HCT116 (cell line): ENCODE results near the gene RFLNA. TPM values are rescaled to one million over a fixed set of nuclear protein-coding genes. Genes with fewer than 3 reads are reported as not detected.

Source experiments
- ATAC-seq: fragments of 200-7000 bp; cut with Tn5 transposase; 2 replicates; pipeline ENCODE4 v1.9.1; 2020; ENCODE audit warnings: mild to moderate bottlenecking, moderate library complexity
- BruUV-seq: library from RNA; stranded (reverse); fragments of 400-500 nt; replicated peaks from 2 replicates; lab custom pipeline; 2021; lab: Mats Ljungman, UMichigan
- CTCF ChIA-PET: fragments of 300-600 bp; sonication (Branson Sonifier 250); formaldehyde crosslinking; loops from one replicate; lab custom pipeline; 2021; ENCODE audit warnings: antibody characterized with exemption; lab: Charles Lee
- POLR2A ChIA-PET: fragments of 300-600, 350-600 bp; sonication (Branson Sonifier 250); formaldehyde crosslinking; loops from one replicate; lab custom pipeline; 2021; ENCODE audit warnings: antibody characterized with exemption; lab: Charles Lee
- RAD21 ChIA-PET, 2 experiments: fragments of 300-600 bp; sonication (Branson Sonifier 250); formaldehyde crosslinking; loops; one replicate each; lab custom pipeline; 2023; ENCODE audit warnings: low total read pairs in 2 of 2; ENCODE audit not compliant: uncharacterized antibody in 2 of 2, unreplicated experiment in 2 of 2, low non-redundant PET in 1 of 2; lab: Charles Lee
- DNase-seq: peaks from one replicate; pipeline ENCODE4 v3.0.0-alpha.2; 2010; ENCODE audit warnings: low read depth, low spot score
- H2AFZ ChIP-seq: fragments of 200-600 bp; shearing (Covaris generic), sonication (generic); 2 replicates; pipeline ENCODE4 v1.6.1; 2017; ENCODE audit warnings: low read depth, mixed run types, mixed read lengths, antibody characterized with exemption, low read length; ENCODE audit not compliant: poor library complexity, severe bottlenecking
- H3K27ac ChIP-seq: 2 replicates; pipeline ENCODE4 v1.5.1; 2012; ENCODE audit warnings: low read depth, low read length
- H3K27me3 ChIP-seq: fragments of 200-600 bp; sonication (generic); 2 replicates; pipeline ENCODE4 v1.6.1; 2016; ENCODE audit warnings: mixed run types, low read length, mixed read lengths; ENCODE audit not compliant: insufficient read depth
- H3K36me3 ChIP-seq, 2 experiments: fragments of 200-500 bp in 1 of 2; fragments of 200-600 bp in 1 of 2; sonication (Bioruptor generic) in 1 of 2; sonication (generic) in 1 of 2; 2 replicates each; pipeline versions ENCODE4 v1.5.1 to v1.6.1; 2014 to 2016; ENCODE audit warnings: low read length in 2 of 2, inconsistent platforms in 1 of 2, mixed read lengths in 1 of 2, mixed run types in 1 of 2; ENCODE audit not compliant: insufficient read depth in 2 of 2, control insufficient read depth in 1 of 2
- H3K4me1 ChIP-seq, 2 experiments: fragments of 200-600 bp in 1 of 2; sonication (generic) in 1 of 2; 2 replicates each; pipeline versions ENCODE4 v1.5.1 to v1.6.1; 2012 to 2017; ENCODE audit warnings: low read length in 2 of 2, inconsistent platforms in 1 of 2, mild to moderate bottlenecking in 1 of 2, mixed read lengths in 1 of 2, mixed run types in 1 of 2, moderate library complexity in 1 of 2; ENCODE audit not compliant: insufficient read depth in 2 of 2, control insufficient read depth in 1 of 2
- H3K4me2 ChIP-seq: fragments of 200-600 bp; sonication (generic); 2 replicates; pipeline ENCODE4 v1.6.1; 2017; ENCODE audit warnings: mixed run types, low read length, mixed read lengths
- H3K4me3 ChIP-seq, 2 experiments: fragments of 200-600 bp in 1 of 2; sonication (generic) in 1 of 2; replicated peaks in 1 of 2; 2 replicates each; pipeline ENCODE4 v1.5.1; 2011 to 2016; ENCODE audit warnings: low read length in 2 of 2, control low read depth in 1 of 2, low read depth in 1 of 2, mild to moderate bottlenecking in 1 of 2, mixed read lengths in 1 of 2, mixed run types in 1 of 2
- H3K79me2 ChIP-seq: fragments of 200-600 bp; sonication (generic); 2 replicates; pipeline ENCODE4 v1.6.1; 2017; ENCODE audit warnings: mild to moderate bottlenecking, mixed run types, low read length, moderate library complexity, mixed read lengths; ENCODE audit not compliant: insufficient read depth
- H3K9ac ChIP-seq: fragments of 200-600 bp; sonication (generic); 2 replicates; pipeline ENCODE4 v1.6.1; 2016; ENCODE audit warnings: low read length, mixed read lengths
- H3K9me2 ChIP-seq: fragments of 200-600 bp; sonication (generic), shearing (Covaris generic); 2 replicates; pipeline ENCODE4 v1.6.1; 2017; ENCODE audit warnings: mixed run types, mild to moderate bottlenecking, moderate library complexity; ENCODE audit not compliant: insufficient read depth
- H3K9me3 ChIP-seq, 2 experiments: fragments of 200-500 bp in 1 of 2; fragments of 200-600 bp in 1 of 2; sonication (Bioruptor generic) in 1 of 2; sonication (generic) in 1 of 2; 2 replicates each; pipeline ENCODE4 v1.6.1; 2014 to 2017; ENCODE audit warnings: low read length in 2 of 2, mixed read lengths in 2 of 2, inconsistent platforms in 1 of 2, low read depth in 1 of 2, mild to moderate bottlenecking in 1 of 2, mixed run types in 1 of 2, moderate library complexity in 1 of 2; ENCODE audit not compliant: control insufficient read depth in 1 of 2, insufficient read depth in 1 of 2
- H4K20me1 ChIP-seq: fragments of 200-600 bp; sonication (generic), shearing (Covaris generic); 2 replicates; pipeline ENCODE4 v1.6.1; 2017; ENCODE audit warnings: mixed run types, mild to moderate bottlenecking, moderate library complexity; ENCODE audit not compliant: insufficient read depth
- CBX3 ChIP-seq: IDR thresholded peaks from 2 replicates; pipeline ENCODE4 v1.6.1; 2012; ENCODE audit warnings: low read depth
- CEBPB ChIP-seq: IDR thresholded peaks from 2 replicates; pipeline ENCODE4 v1.6.1; 2012; ENCODE audit warnings: low read depth
- EGR1 ChIP-seq: IDR thresholded peaks from 2 replicates; pipeline ENCODE4 v1.6.1; 2012; ENCODE audit warnings: low read depth
- FOSL1 ChIP-seq: IDR thresholded peaks from 2 replicates; pipeline ENCODE4 v1.6.1; 2012; ENCODE audit warnings: low read depth
- POLR2A ChIP-seq: IDR thresholded peaks from 2 replicates; pipeline ENCODE4 v1.7.0; 2011; ENCODE audit warnings: borderline replicate concordance; ENCODE audit not compliant: insufficient read depth, insufficient read length; ENCODE audit errors: extremely low read depth
- POLR2AphosphoS5 ChIP-seq: IDR thresholded peaks from 2 replicates; pipeline ENCODE4 v1.6.1; 2011; ENCODE audit warnings: mild to moderate bottlenecking, low read depth, low read length, moderate library complexity
- RAD21 ChIP-seq: IDR thresholded peaks from 2 replicates; pipeline ENCODE4 v1.6.1; 2012; ENCODE audit warnings: low read depth, mild to moderate bottlenecking
- SIN3A ChIP-seq: IDR thresholded peaks from 2 replicates; pipeline ENCODE4 v1.6.1; 2012; ENCODE audit warnings: low read depth
- SP1 ChIP-seq: IDR thresholded peaks from 2 replicates; pipeline ENCODE4 v1.6.1; 2012; ENCODE audit warnings: low read depth
- SRF ChIP-seq: IDR thresholded peaks from 2 replicates; pipeline ENCODE4 v1.6.1; 2012; ENCODE audit warnings: low read depth
- ZFX ChIP-seq: fragments of 450-650 bp; IDR thresholded peaks from 2 replicates; pipeline ENCODE4 v1.6.1; 2017
- ZNF274 ChIP-seq: fragments of 200-500 bp; sonication (Bioruptor generic); IDR thresholded peaks from 2 replicates; pipeline ENCODE4 v1.6.1; 2014; ENCODE audit warnings: mild to moderate bottlenecking, low read depth, low read length, inconsistent platforms
- intact Hi-C: fragments of 100-400 bp; cut with micrococcal nuclease; formaldehyde crosslinking; loops from 2 replicates; pipeline ENCODE4 v1.10.0; 2022
- total RNA-seq: library from RNA; stranded (reverse); gene quantifications from one replicate; pipeline ENCODE4 v1.2.1, GENCODE V29; 2021; ENCODE audit not compliant: unreplicated experiment
- TF ChIP-seq, protein P1 (sequence below): IDR thresholded peaks from 2 replicates; pipeline ENCODE4 v1.6.1; 2012
- TF ChIP-seq, protein P2 (sequence below): IDR thresholded peaks from 2 replicates; pipeline ENCODE4 v1.6.1; 2012

The RFLNA gene
- total RNA-seq, 1 experiment from 2014 or later = not detected

DNA sequence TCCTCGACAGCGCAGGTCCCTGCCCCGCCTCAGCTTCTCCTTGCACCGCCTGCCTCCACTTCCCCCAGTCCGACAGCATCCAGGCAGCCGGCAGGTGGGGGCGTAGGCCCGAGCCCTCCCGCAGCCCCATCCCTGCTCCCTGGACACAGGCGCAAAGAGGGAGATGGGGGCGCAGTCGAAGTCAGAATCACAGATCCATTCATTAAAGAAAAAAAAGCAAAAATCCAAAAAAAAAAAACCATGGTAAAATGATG, 41.2 kb downstream of the RFLNA start:
- DNase-seq (no peak), ATAC-seq (no peak)
- no peak overlapping the region for H3K4me3 ChIP-seq
- ChIA-PET CTCF (no interaction called here), POLR2A (no interaction called here), RAD21 (interaction anchor here in 1 of 2 experiments (0.7 kb wide), 1 partner anchor 107 kb away, joined by 3 read pairs; no protein-coding TSS in a partner anchor)
- TF ChIP-seq, protein P1, sequence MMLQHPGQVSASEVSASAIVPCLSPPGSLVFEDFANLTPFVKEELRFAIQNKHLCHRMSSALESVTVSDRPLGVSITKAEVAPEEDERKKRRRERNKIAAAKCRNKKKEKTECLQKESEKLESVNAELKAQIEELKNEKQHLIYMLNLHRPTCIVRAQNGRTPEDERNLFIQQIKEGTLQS = no peak
- no peak for TF ChIP-seq POLR2A
- TF ChIP-seq FOSL1 = no peak
- TF ChIP-seq SP1 = no peak
- no peak for TF ChIP-seq CBX3
- no peak for TF ChIP-seq EGR1
- TF ChIP-seq RAD21 = no peak
- no peak for TF ChIP-seq SIN3A
- no peak for TF ChIP-seq SRF
- TF ChIP-seq POLR2AphosphoS5 = no peak
- TF ChIP-seq CEBPB = no peak
- no peak for TF ChIP-seq ZFX
- no peak for TF ChIP-seq ZNF274
- TF ChIP-seq, protein P2, sequence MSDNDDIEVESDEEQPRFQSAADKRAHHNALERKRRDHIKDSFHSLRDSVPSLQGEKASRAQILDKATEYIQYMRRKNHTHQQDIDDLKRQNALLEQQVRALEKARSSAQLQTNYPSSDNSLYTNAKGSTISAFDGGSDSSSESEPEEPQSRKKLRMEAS = no peak
- H3K9ac ChIP-seq = no peak overlapping the region
- H3K79me2 ChIP-seq = no peaks in the 10 kb centered on the region
- H2AFZ ChIP-seq = no peak overlapping the region
- intact Hi-C loops = no loop called here
- no peaks in the 10 kb centered on the region for H3K27me3 ChIP-seq
- peaks cover 5 to 26% of the 10 kb centered on the region in 2 experiments; a peak in 3 of 4 replicates for H3K36me3 ChIP-seq
- no peaks in the 10 kb centered on the region for H3K9me2 ChIP-seq
- no peak overlapping the region for H3K4me2 ChIP-seq
- H3K9me3 ChIP-seq = no peaks in the 10 kb centered on the region
- BruUV-seq = no TSS peak
- no peak overlapping the region for H3K27ac ChIP-seq
- H3K4me1 ChIP-seq = no peaks in the 10 kb centered on the region
- no peaks in the 10 kb centered on the region for H4K20me1 ChIP-seq
